NCI-H1105 treated with DMSO at 0.1 percent for 48 hours (cell line): Measurements from ENCODE around the gene IL36A.

Experiments
- DNase-seq: peaks from one replicate; lab custom pipeline; 2025; lab: John Stamatoyannopoulos, UW

Gene IL36A

DNA sequence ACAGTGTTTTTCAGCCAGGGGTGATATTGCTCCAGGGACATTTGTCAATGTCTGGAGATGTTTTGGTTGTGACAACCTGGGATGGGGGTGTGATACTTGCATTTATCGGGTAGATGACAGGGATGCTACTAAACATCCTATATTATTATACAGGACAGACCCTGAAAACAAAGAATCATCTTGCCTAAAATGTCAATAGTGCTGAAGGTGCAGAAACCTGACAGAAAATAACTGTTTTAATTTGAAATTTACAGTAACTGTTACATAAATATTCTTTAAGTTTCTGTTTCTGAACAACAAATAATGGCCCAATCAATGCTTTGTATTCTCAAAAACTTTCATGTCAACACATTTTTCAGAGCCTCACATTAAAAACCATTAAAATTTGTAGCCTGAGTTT, 2.0 kb downstream of the IL36A start:
- no peak for DNase-seq

- DNase-seq = no peak
These were observed 4.4 kb downstream of the IL36A start for GRCh38 chr2:113009622-113010021.

- no peak for DNase-seq
These were observed 4.8 kb downstream of the IL36A start for GRCh38 chr2:113010088-113010487.

DNA sequence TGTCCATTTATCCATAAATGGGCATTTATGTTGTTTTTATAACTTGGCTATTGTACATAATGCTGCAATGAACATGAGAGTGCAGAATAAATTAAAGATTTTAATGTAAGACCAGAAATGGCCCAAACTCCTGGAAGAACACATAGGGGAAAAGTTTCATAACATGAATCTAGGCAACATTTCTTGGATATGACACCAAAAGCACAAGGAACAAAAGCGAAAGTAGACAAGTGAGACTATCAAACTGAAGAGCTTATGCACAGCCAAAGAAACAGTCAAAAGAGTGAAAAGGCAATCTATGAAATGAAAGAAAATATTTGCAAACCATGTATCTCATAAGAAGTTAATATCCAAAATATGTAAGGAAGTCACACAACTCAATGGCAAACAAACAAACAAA, 5.8 kb downstream of the IL36A start:
- no peak for DNase-seq

GRCh38 chr2:113012436-113013335, 7.4 kb downstream of the IL36A start:
- DNase-seq = no peak

- no peak for DNase-seq
These were observed 8.0 kb downstream of the IL36A start for GRCh38 chr2:113013336-113013661.

GRCh38 chr2:113014067-113014466, 8.8 kb downstream of the IL36A start:
- no peak for DNase-seq

DNA sequence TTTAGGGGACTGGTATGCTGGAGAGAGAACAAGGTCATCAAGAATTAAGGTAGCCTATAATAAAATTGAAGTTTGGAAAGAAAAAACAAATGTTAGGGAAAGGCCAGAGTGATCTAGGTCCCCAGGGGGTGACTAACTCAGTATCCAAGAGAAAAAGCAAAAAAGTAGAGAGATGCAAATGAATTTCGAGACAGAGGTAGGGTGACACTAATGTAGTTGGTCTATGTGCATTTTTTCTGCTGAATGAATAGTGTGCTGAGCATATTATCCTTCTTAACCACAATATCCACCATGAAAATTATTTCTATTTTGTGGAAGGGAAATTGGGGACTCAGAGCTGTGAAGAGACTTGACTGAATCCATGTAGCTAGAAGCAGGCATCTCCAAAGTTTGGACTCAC, 9.8 kb downstream of the IL36A start:
- no peak for DNase-seq

DNA sequence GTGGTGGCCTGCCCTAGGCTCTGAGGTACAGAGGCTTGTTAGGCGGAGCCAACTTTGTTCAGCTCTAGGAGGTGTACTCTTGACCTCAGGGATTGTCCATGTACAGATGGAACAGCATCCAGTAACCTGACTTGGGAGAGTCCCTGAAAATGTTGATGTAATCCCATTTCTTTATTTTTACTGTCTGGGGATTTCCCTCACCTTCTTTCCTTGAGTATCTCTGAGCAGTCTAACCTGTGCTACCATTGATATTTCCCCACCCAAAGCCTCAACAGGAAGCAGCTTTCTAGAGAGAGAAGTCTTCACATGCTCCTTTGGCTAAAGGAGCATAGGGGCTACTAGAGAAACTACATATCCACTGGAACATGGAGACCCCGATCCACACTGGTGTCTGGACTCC, 10.4 kb downstream of the IL36A start:
- no peak for DNase-seq

GRCh38 chr2:113018509-113018908, 13.2 kb downstream of the IL36A start:
- DNase-seq = no peak

DNA sequence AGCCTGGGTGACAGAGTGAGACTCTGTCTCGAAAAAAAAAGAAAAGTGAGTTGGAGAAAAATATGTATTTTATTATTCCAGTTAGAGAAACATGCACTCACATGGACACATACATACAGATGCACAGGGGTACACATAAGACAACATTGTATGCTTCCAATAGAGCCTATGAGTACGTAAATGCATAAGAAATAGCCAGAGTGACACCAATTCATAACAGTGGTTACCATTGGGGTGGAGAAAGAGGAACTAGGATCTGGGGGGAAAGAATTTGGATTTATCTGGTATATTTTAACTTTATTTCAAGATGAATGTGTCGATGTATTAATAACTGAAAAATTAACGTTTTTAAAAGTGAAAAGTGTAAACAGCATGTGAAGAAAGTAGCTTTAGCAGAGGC, 16.1 kb downstream of the IL36A start:
- no peak for DNase-seq

DNA sequence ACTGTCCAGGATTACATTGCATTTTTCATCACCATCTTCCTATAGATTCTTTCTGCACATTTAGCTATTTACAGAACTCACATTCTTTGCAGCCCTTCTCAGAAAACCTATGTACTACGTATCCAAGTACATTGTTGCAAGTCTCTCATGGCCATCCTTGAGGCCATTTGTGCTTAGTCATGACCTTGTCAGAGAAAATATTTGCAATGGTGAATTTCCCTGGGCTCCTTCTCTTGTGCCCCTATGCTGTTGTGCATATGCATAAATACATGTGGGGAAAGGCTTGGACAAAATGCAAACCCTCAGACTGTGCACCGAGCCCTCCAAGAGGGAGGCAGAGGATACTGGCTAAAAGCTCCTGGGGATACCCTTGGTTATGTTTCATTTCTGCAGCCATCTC, 19.5 kb downstream of the IL36A start:
- DNase-seq = no peak

GRCh38 chr2:113025737-113026136, 20.5 kb downstream of the IL36A start:
- no peak for DNase-seq

GRCh38 chr2:113027691-113028090, 22.4 kb downstream of the IL36A start:
- DNase-seq = no peak

GRCh38 chr2:113028112-113028511, 22.9 kb downstream of the IL36A start:
- no peak for DNase-seq

GRCh38 chr2:113032737-113033136, 27.5 kb downstream of the IL36A start:
- DNase-seq = no peak

- DNase-seq = no peak
These were observed 28.8 kb downstream of the IL36A start for GRCh38 chr2:113034016-113034415.

- no peak for DNase-seq
These were observed 31.5 kb downstream of the IL36A start for GRCh38 chr2:113036763-113037162.

- DNase-seq = no peak
These were observed 33.0 kb downstream of the IL36A start for GRCh38 chr2:113038291-113038690.

GRCh38 chr2:113039158-113039557, 33.9 kb downstream of the IL36A start:
- DNase-seq = no peak

DNA sequence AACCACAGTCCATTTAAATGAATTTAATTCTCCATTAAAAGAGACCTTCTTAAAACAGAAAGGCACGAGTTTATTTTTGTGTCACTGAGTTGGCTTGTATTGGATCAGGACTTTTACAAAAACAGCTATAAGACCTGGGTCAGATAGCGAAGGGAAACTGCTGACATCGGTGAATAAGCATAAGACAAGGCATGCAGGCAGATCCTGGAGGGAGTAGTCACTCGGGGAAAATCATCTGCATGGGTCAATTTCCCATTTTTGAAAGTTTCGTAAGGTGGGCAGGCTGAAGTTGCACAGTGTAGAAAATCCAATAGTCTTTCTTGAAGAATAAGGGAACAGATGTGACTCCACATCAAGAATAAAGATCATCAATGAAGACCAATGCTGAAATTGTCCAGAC, 34.5 kb downstream of the IL36A start:
- DNase-seq = no peak

- DNase-seq = no peak
These were observed 36.6 kb downstream of the IL36A start for GRCh38 chr2:113041871-113042270.

DNA sequence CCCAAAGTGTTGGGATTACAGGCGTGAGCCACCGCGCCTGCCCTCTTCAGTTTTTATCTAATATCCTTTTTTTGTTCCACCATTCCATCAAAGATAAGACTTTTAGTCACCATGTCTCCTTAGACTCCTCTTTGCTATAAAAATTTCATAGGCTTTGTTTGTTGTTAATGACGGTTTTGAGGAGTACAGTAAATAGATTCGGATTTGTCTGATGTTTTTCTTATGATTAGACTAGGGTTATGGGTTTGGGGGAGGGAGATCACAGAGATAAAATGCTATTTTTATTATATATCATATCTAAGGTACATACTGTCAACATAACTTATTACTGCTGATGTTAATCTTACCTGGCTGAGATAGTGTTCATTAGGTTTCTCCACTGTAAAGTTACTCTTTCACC, 41.2 kb downstream of the IL36A start:
- no peak for DNase-seq
